Measurements from ENCODE around the gene UBASH3A.
"Not testable (repeated sequence)": the region's sequence is repeated elsewhere in the genome, so short reads cannot be mapped to it uniquely, and the experiment has no call there.

The UBASH3A gene

DNA sequence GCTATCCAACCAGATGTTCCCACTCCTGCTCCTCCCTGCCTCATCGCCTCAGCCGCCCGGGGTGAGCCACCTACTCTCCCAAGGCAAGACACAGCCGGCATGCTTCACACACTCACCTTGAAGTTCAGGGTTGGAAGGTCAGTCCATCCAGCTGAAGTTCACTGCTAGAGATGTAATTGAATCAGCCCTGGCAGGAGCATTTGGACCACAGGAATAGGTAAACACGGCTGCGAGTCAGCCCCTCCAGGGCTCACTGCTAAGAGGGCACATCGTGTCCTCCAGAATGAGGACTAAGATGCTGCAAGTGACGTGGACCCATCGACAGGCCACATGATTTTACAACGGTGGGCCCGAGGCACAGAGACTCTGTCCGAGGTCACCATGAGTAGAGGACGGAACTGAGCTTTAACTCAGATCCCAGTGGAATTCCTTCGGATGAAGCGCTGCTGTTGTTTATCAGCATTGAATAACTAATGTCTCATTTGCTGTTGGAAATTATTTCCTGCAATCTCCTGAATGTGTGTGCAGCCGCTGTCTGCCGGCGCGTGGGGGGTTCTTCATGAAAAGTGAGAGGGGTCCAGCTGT is 50.4 kb downstream of the UBASH3A start:
- no peak for DNase-seq

DNA sequence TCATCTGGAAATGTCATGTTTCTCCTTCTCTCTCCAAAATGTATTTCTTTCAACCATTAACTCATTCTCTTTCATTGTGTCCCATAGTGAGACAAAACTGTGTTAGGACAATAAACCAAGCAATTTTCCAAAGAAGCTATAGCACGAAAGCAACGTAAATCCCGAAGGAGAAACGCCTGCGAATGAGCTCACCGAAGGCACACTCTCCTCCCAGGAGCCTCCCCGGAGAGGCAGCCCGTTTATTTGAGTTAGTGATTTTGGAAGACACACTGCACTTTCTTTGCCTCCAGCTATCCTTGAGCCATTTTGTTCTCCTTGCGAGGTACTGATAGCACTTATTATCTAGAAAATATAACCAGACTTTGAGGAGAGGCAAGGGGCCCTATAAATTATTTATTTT is 51.1 kb downstream of the UBASH3A start:
- DNase-seq, result no peak

DNA sequence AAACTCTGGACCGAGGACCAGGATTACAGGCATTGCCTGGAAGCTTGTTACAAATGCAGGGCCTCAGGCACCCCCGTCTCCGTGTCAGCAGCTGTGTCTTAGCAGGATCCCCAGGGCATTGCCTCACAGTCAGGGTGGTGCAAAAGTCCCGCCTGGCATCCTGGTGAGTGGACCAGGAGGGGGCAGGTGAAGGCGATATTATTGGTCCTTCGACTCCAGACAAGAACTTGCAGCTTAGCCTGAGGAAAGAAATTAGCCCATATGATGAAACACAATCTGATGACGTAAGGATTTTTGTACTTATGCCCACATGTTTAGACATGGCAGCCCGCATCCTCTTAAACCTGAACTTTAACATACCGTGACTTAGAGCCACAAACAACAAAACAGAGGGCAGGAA is 51.5 kb downstream of the UBASH3A start:
- DNase-seq, result no peak

DNA sequence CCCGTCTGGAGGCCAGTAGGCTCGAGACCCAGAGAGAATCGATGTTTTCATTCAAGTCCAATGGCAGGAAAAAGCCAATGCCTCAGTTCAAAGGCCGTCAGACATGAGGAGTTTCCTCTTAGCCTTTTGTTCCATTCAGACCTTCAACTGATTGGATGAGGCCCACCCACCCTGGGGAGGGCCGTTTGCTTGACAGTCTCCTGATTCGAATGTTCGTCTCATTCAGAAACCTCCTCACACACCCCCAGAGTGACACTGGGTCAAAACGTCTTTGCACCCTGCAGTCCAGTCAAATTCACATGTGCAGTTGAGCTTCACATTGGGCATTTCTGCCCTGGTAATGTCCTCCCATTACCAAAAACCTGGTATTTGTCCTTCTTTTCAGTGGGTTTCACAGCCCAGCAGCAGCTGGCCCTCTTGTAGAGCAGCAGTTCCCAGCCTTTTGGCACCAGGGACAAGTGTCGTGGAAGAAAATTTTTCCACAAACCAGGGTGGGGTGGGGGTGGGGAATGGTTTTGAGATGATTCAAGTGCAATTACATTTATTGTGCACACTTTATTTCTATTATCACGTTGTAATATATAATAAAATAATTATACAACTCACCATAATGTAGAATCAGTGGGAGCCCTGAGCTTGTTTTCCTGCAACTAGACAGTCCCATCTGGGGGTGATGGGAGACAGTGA is 52.2 kb downstream of the UBASH3A start:
- DNase-seq, result no peak

DNA sequence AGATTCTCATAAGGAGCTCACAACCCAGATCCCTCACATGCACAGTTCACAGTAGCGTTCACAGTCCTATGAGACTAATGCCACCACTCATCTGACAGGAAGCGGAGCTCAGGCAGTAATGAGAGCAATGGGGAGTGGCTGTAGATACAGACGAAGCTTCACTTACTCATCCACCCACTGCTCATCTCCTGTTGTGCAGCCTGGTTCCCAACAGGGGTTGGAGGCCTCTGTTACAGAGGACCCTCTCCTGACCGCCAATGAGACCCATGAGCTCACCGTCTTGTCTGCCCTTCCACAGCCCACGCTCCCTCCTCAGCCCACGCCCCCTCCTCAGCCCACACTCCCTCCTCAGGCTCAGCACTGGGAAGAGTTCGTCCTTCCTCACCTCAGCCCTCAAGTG is 52.8 kb downstream of the UBASH3A start:
- no peak for DNase-seq

DNA sequence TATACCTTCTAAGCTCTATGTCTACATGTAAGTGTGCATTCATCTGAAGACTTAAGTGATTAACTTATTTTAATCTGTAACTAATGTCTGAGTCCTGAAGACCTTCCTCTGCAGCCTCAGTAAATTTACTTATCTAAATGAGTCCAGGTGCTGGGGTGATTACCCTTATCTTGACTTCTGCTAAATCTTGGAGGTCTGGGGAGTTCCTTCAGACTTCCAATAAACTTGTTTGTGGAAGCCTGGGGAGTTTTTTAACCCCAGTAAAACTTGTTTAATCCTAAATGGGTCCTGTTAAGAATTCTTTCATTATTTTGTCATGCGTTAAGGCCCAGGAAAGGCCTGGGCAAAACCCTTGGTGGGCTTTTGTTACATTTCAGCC is 55.4 kb downstream of the UBASH3A start:
- DNase-seq, result no peak

DNA sequence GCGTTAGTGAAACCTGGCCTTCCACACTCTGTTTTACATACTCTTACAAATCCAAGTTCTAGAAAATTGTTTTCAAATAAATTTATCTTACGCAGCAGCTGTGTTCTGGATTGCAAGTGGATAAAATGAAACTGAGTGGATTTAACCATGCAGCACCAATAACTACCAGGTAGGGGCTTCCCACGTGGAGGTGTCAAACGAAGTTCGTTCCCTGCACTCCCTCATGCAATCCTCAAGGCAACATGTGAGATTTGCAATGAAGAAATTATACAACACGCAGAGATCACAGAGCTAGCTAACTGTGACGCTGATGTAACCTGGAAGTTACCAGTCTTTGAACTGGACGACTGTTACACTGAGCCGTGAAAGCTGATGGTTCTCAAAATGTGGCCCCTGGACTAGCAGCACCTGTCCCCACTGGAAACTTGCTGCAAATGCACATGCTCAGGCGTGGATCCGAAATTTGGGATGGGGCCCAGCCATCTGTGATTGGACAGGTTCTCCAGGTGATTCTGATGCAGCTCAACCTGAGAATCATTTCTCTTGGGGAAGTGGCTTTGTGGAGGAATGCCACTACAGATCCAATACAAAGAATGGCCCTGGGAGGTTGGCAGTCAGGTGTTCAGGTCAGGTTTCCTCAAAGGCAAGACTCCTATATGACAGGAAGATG is 56.0 kb downstream of the UBASH3A start:
- DNase-seq, result no peak

DNA sequence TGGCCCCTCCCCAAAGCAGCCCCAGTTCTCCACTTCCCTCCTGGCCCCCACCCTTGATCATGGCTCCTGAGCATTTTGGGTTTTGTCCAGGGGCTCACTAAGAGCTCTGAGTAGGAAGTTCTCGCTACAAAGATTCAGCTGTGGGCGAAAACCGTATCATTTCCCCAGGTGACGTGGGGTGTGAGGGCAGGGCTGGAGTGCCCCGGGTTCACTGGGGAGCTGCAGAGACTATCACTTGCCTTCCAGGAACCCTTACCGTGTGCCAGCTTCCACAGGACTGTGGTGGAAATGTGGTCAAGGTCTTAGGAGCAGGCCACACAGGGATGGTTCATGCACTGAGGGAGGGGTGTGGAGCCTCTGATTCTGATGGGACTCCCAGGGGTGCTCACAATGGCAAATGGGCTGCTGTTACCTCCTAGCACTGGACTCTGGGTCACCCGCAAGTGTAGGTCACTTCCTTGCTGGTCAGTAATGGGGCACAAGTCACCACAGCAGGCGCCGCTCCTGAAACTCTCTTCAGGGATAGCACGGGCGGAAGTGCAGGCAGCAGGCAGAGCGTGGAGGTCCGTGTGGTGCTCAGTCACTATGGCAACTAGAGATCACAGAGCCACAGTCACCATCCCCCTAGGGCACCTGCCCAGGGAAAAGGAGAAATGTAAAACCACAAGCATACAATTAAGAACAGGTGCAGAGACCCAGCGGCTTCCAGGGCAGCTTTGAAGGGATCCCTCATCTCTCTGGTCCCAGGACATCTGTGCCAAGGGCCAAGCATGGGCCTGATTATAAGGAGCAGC is 56.9 kb downstream of the UBASH3A start:
- no peak for DNase-seq

DNA sequence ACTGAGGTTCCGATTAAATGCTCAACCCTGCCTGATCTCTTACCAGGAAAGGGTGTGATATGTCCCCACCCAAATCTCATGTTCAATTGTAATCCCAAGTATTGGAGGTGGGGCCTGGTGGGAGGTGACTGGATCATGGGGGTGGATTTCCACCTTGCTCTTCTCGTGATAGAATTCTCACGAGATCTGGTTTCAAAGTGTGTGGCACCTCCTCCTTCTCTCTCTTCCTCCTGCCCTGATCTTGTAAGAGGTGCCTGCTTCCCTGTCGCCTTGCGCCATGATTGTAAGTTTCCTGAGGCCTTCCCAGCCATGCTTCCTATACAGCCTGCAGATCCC is 57.5 kb downstream of the UBASH3A start:
- no peak for DNase-seq

DNA sequence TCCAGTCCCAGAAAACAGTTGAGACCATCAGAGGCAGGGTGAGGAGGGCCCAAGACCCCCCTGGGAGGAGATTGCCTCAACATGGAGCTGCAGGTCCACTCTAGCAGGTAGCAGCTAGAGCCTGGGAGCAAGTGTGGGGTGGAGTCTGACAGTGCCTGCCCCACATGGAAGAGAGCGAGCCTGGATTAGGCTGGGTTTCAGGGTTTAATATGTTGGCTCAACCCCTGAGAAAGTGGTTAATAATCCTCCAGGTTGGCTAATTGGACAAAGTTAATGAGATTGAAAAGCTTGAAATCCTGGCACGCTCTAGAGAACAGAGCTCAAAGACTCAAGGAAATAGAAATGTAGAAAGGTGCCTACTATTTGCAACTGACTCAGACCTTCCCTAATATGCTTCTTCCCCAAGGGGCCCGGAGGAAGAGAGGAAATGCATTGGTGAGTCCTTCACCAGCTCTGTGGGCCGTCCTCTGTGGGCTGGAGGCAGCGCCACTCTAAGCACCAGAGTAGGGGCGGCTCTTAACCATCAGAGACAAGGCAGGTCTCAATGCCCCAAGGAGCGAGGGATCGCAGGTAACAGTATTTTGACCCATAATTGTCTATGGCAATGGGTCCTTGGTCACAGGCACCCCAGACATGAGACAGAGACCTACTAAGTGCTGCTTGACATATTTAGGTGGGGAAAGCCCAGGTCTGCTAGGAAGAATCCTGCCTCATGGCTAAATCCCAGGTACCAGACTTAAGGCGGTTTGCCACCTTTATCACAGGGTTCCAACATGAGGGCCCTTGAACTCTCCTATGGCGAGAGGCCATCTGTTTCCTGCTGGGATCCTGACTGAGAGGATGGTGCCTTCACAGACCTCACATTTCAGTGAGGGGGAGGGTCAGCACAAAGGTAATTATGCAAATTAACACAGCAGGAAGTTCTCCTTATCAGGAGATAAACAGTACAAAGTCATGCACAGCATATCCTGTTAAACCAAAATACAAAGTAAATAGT is 58.5 kb downstream of the UBASH3A start:
- no peak for DNase-seq

DNA sequence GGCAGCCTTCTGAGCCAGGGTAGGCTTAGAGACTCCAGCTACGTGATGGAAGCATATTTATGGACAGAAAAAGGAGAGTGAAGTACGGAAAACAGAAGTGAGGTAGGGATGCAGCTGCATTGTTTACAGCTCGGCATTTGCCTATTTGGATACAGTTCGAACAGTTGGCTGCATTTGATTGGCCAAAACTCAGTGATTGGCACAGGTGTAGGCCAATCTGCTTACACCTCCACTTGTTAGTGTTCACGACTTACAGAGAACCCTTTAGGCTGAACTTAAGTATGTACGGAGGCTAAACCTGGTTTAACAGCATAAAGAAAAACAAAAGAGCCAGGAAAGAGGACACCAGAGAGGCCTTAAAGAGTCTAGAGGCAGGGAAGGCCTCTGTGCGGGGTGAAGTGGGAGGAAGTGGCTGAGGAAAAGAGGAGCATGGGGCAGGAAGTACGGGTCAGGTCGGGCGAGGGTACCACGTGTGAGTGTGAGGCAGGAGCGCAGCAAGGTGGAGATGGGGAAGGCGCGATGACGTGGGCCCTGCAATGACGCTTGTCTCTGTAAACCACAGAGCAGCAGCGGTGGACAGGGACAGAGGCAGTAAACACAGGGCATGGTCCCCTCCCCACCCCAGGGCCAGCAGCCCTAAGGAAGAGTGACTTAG is 60.3 kb downstream of the UBASH3A start:
- DNase-seq, result no peak

DNA sequence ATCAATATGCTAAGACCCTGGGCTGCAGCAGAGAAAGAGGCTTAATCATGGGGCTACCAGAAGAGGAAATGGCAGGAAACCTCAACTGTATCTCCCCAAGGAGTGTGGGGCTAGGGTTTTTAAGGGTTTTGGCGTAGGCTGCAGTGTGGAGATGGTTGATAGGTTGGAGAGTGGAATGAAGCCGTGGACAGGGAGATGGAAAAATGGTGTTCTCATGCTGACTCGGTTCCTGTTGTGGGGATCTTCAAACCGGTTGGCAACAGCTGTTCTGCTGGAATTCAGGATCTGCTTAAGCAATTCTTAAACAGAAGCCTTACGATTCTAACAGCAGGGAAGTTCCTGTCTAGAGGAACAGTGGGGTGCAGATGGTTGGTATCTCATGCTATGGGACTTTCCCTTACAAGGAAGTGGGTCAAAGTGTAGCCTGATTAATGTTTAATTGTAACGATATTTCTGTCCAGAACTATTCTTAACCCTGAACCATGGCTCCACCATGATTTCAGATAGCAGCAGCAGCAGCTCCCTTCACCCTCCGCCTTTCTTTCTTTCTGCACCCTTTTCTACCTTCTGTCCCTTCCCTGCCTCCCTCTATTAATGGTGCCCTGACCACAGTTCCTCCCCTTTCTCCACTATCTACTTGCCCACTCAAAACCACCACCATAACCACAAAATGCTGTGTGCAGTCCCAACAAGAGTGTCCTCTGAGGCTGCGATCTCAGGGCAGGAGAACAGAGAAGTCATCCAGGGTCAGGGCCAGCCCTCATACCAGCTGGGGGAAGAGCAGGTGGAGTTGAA is 61.5 kb downstream of the UBASH3A start:
- no peak for DNase-seq

DNA sequence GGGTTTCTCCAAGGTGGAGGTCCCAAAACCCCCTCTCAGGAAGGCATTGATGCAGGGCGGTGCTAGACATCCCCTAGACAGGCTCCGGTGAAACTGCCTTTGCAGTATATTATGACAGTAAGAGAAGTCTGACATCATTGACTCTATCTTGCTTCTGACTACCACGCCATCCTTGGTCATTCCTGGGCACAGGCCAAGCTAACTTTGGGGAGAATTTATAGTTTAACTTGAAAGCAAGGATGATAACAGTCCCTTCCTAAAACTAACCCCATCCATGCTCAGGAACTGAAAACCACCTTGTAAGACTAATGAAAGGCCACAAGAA is 62.1 kb downstream of the UBASH3A start:
- no peak for DNase-seq

DNA sequence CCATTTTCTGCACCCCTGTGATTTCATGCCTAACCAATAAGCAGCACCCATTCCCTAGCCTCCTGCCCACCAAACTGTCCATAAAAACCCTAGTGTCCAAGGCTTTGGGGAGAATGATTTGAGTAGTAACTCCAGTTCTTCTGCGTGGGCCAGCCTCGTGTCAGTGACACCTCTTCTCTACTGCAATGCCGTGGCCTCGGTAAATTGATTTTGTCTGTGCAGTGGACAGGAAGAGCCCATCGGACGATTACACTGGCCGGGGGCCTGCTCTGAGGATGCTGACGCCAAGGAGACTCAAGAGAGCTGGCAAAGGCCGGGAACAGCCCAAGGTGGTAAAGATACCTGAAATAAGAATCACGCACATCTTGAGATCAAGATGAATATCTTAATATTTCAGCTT is 63.0 kb downstream of the UBASH3A start:
- DNase-seq, result no peak

DNA sequence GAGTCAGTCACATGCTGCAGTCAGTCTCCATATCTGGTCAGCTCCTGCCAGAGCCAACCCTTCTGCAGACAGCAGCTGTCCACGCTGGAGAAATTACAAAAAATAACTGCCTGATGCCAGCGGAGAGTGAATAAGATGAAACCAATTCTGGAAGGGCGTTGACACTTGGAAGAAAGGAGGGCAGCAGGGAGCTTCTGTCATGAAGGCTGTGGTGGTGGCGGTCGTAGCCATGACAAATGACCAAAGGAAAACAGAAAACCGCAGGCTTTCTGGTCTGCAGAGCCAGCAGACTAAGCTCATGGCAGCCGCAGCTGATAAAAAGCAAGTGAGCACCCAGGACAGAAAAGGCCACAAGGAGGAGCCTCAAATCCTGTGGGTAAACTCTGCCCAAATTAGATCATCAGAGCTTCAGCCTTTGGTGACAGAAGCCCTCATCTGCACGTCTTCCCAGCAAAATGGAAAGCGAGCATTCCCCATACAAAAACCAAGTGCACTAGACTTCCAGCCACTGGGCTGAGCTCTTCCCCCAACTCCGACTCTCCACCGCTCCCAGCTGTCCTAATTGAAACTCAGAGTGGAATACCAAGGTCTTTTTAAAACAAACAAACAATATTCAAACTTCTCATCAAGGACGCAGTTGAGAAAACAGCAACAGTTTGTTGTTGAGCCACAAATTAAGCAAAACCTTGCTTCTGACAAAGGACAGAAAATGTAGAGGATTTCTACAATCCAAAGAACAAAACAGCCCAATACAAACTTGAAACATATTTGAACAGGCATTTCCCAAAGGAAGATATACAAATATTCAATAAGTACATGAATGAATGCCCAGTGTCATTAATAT is 63.7 kb downstream of the UBASH3A start:
- DNase-seq, result no peak

DNA sequence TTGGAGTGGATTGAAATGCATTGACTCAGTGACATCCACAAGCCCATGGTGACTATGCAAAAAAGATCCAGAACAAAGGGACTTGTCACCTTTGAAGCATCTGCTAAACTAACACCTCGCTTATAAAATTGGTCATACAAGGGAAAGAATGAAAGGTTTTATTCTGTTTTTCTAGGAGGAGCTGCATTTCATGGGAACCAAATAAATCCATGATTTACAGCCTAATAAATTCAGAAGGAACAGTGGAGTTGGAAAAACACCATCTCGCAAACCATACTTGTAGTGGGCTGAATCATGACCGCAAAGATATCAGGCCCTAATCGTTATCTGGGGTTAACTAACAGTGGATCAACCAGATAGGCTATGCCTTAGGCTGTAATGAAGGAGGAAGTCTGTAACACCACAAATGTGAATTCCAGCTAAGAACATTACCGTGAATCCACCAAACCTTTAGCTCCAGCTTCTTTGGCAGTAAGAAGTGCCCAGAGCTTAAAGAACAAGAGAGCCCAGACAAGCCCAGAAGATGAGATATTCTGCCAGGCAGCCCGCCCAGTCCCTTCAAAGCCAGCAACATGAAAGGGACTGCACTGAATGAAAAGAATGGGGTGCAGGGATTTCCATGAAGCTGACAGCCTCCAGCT is 64.9 kb downstream of the UBASH3A start:
- DNase-seq, result no peak

DNA sequence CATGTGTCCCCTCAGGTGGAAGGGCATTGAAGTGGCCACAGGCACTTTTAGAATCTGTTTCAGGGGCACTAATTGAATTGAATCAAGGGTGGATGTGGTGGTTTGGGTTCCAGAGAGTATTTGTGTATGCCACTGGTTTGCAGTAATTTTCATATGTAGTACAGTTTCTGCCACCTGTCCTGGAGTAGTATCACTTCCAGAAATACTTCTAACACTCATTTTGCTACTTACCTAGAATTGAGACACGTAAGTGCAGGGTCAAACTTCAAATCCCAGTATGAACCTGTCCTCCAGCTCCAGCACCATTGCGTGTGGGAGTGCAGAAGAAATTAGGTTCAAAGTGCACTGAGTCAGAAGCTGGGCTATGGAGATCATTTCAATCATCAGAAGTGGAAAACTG is 65.6 kb downstream of the UBASH3A start:
- no peak for DNase-seq

DNA sequence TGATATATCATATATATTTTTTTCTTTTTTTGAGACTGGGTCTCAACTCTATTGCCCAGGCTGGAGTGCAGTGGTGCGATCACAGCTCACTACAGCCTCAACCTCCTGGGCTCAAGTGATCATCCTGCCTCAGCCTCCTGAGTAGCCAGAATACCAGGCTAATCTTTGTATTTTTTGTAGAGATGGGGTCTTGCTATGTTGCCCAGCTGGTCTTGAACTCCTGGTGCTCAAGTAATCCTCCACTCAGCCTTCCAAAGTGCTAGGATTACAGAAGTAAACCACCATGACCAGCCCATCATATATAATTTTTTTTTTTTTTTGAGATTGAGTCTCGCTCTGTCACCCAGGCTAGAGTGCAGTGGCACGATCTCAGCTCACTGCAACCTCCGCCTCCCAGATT is 66.0 kb downstream of the UBASH3A start:
- DNase-seq, result not testable (repeated sequence)

DNA sequence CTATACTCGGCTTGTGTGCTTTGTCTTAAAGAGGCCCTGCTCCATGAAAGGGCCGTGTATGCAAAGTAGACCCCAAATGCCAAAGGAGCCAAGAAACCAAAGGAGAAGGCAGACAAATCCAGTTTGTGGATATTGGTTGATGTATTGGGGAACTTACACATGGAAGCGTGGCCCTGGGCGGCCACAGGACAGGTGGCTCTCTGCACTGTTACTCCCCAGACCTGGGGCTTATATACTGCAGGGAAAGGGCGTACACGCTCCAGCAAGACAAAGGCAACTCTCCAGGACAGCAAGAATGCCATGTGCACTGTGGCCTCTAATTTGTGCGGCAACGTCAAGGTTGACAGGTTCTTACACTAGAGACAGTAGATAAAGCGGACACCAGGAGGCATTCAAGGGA is 67.5 kb downstream of the UBASH3A start:
- no peak for DNase-seq

Data from NCI-H2227 treated with DMSO at 0.1 percent for 48 hours (cell line).